Body of pancreas (tissue), 4 donors: ENCODE data around the gene PRSS56.

Experiments
- CTCF ChIP-seq, 7 experiments: fragments of 450-650 bp in 4 of 7; fragments of 200-600 bp in 3 of 7; sonication (generic) in 3 of 7; IDR thresholded peaks; one replicate each; pipeline ENCODE4 v1.5.1; 2016 to 2019; ENCODE audit warnings: antibody characterized with exemption in 7 of 7
- POLR2A ChIP-seq, 3 donors: fragments of 450-650 bp; IDR thresholded peaks; one replicate each; pipeline ENCODE4 v1.6.1; 2016; ENCODE audit warnings: antibody characterized with exemption in 3 of 3, mild to moderate bottlenecking in 2 of 3

GRCh38 chr2:232490221-232491138 lies 29.7 kb upstream of the PRSS56 start:
- TF ChIP-seq CTCF (IDR thresholded peaks at IDR 0.05) = no peak
- no peak for TF ChIP-seq POLR2A (IDR thresholded peaks at IDR 0.05)
